ENCODE measurements around the gene PRR18. TPM values are rescaled to one million over a fixed set of nuclear protein-coding genes. Genes with fewer than 3 reads are reported as not detected.
"Not testable (repeated sequence)": the region's sequence is repeated elsewhere in the genome, so short reads cannot be mapped to it uniquely, and the experiment has no call there.

PRR18 gene
- polyA plus RNA-seq, 1 experiment, result not detected

DNA sequence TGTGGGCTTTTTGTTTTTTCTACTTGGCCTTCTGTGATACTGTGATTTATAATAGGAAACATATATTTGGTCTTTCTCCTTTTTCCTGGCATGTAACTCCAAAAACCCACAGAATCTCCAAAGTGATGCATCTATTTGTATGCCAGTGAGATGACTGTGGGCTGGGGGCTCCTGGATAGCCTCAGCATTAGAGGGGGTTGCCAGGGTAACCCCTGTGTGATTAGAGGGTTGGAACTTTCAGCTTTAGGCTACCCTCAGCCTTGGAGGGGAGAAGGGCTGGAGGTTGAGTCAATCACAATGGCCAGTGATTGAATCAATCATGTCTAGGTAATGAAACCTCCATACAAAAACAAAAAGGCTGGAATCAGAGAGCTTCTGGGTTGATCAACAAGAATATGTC, 44.7 kb upstream of the PRR18 start:
- POLR2A ChIA-PET, result no interaction called here
- Histone ChIP-seq H3K4me3 (ENCODE audit: low read depth, low read length) (no peak overlapping the region), H3K27me3 (ENCODE audit: control insufficient read depth, insufficient read depth, low read length) (peaks cover 4% of the 10 kb centered on the region), H3K36me3 (ENCODE audit: control insufficient read depth, insufficient read depth, low read length) (no peaks in the 10 kb centered on the region)
- TF ChIP-seq, protein P1, sequence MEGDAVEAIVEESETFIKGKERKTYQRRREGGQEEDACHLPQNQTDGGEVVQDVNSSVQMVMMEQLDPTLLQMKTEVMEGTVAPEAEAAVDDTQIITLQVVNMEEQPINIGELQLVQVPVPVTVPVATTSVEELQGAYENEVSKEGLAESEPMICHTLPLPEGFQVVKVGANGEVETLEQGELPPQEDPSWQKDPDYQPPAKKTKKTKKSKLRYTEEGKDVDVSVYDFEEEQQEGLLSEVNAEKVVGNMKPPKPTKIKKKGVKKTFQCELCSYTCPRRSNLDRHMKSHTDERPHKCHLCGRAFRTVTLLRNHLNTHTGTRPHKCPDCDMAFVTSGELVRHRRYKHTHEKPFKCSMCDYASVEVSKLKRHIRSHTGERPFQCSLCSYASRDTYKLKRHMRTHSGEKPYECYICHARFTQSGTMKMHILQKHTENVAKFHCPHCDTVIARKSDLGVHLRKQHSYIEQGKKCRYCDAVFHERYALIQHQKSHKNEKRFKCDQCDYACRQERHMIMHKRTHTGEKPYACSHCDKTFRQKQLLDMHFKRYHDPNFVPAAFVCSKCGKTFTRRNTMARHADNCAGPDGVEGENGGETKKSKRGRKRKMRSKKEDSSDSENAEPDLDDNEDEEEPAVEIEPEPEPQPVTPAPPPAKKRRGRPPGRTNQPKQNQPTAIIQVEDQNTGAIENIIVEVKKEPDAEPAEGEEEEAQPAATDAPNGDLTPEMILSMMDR (IDR thresholded peaks at IDR 0.05; ENCODE audit: insufficient read depth, low read depth, low read length), result no peak
- DNase-seq (ENCODE audit: low read depth), result no peak
- CTCF ChIA-PET, result no interaction called here

DNA sequence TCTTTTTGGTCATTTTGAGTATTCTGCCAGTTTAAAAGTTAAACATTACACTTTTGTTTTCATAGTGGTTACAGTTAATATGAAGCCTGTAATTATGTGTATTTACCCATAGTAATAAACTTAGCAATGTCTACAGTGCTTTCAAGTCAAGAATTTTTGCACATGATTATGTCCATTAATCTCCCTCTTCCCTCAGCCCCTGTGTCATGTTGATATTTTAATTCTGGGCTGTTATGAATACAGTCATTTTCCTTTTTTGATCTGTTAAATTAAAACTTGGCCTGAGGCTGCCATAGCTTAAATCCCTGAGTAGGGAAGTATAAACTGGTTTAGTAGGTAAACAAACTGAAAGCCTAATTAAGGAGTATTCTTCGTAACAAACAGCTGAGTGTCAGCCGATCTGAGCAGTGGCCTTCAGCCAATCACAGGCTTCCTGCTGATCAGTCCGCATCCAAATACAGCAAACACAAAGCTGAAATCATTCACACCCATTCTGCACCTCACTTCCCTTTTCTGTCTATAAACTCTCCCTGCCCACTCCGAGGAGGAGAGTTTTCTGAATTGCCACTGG, 43.6 kb upstream of the PRR18 start:
- ChIA-PET CTCF (no interaction called here), POLR2A (no interaction called here)
- TF ChIP-seq, protein P1 (IDR thresholded peaks at IDR 0.05; ENCODE audit: insufficient read depth, low read depth, low read length), result no peak
- Histone ChIP-seq H3K4me3 (ENCODE audit: low read depth, low read length) (no peak overlapping the region), H3K36me3 (ENCODE audit: control insufficient read depth, insufficient read depth, low read length) (no peaks in the 10 kb centered on the region), H3K27me3 (ENCODE audit: control insufficient read depth, insufficient read depth, low read length) (peaks cover 4% of the 10 kb centered on the region)
- no peak for DNase-seq (ENCODE audit: low read depth)

DNA sequence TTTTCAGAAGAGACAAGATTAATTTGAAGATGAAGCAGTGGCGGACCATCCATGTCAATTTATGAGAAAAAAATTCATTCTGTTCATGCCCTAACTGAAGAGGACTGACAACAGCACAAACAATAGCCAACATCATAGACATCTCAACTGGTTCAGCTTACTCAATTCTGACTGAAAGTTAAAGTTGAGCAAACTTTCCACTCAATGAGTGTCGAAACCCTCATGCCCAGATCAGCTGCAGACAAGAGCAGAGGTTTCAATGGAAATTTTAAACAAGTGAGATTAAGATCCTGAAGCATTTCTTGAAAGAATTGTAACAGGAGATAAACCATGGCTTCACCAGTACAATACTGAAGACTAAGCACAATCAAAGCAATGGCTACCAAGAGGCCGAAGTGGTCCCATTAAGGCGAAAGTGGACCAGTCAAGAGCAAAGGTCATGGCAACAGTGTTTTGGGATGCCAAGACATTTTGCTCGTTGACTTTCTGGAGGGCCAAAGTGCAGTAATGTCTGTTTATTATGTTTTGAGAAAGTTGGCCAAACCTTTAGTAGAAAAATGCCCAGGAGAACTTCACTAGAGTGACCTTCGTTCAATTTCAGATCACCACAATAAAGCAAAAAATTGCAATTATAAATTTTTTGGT, 40.2 kb upstream of the PRR18 start:
- CTCF ChIA-PET, result no interaction called here
- TF ChIP-seq, protein P1 (IDR thresholded peaks at IDR 0.05; ENCODE audit: insufficient read depth, low read depth, low read length), result no peak
- H3K36me3 ChIP-seq (ENCODE audit: control insufficient read depth, insufficient read depth, low read length), result no peaks in the 10 kb centered on the region
- H3K27me3 ChIP-seq (ENCODE audit: control insufficient read depth, insufficient read depth, low read length), result no peaks in the 10 kb centered on the region
- POLR2A ChIA-PET, result no interaction called here
- H3K4me3 ChIP-seq (ENCODE audit: low read depth, low read length), result no peak overlapping the region
- DNase-seq (ENCODE audit: low read depth), result no peak

DNA sequence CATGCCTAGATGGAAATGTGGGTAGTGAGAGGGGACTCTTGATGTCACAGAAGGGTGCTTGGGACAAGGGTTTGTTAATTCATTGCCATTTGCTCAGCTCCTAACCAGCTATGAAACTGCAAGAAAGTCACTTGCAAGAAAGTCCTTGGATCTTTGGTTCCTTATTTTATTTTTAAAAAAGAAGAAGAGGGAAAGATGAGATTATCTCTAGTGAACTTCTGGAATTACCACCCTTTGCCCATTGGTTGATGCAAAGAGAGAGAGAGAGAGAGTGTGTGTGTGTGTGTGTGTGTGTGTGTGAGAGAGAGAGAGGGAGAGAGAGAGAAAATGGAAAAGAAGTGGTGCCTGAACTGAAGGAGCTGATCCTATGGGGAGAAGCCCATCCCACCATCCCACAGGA, 38.8 kb upstream of the PRR18 start:
- CTCF ChIA-PET, result interaction anchor here (0.8 to 1.0 kb wide), 2 partner anchors 35 to 53 kb away, joined by 3 to 4 read pairs; no protein-coding TSS in a partner anchor
- Histone ChIP-seq H3K27me3 (ENCODE audit: control insufficient read depth, insufficient read depth, low read length) (no peaks in the 10 kb centered on the region), H3K36me3 (ENCODE audit: control insufficient read depth, insufficient read depth, low read length) (no peaks in the 10 kb centered on the region), H3K4me3 (ENCODE audit: low read depth, low read length) (no peak overlapping the region)
- no peak for DNase-seq (ENCODE audit: low read depth)
- POLR2A ChIA-PET, result interaction anchor here (0.6 kb wide), 2 partner anchors 17 to 71 kb away, joined by 3 to 5 read pairs; no protein-coding TSS in a partner anchor
- TF ChIP-seq, protein P1 (IDR thresholded peaks at IDR 0.05; ENCODE audit: insufficient read depth, low read depth, low read length), result no peak

DNA sequence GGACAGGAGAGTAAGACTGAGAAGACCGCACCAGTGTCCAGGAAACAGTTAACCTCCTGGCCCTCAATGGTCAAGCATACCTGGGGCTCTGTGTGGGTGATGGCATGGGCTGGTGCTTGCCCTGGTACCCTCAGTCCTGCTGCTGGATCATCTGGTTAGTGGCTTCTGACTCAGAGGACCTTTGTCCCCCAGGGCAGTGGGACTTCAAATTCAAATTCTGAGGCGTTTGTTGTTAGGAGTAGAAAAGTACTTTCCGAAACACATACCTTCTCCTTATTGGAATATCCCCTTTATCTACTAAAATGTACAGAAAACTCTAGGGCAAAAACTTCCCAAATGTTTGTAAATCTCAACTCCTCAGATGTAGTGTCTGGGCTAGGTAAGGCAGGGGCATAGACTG, 38.3 kb upstream of the PRR18 start:
- CTCF ChIA-PET, result interaction anchor here (0.8 kb wide), 1 partner anchor 54 kb away, joined by 4 read pairs; no protein-coding TSS in a partner anchor
- Histone ChIP-seq H3K27me3 (ENCODE audit: control insufficient read depth, insufficient read depth, low read length) (no peaks in the 10 kb centered on the region), H3K4me3 (ENCODE audit: low read depth, low read length) (no peak overlapping the region), H3K36me3 (ENCODE audit: control insufficient read depth, insufficient read depth, low read length) (no peaks in the 10 kb centered on the region)
- TF ChIP-seq, protein P1 (IDR thresholded peaks at IDR 0.05; ENCODE audit: insufficient read depth, low read depth, low read length), result no peak
- DNase-seq (ENCODE audit: low read depth), result no peak
- POLR2A ChIA-PET, result no interaction called here

DNA sequence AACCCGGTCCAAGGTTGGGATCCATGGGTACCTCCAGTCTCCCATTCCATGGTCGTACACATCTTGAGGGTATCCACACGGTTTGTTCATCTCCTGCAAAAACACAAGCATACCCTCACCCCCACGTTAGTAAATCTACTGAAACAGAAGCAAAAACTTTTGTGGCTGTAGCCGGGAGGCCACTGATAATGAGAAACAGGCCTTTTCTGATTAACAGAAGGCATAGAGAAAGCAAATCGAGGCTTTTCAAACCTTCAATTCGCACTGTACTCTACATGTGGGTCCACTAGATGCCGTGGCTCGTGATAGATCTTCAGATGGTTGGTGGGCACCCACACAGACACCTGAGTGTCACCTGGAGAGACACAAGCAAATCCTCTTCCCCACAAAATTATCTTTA, 37.5 kb upstream of the PRR18 start:
- H3K4me3 ChIP-seq (ENCODE audit: low read depth, low read length); CTCF ChIA-PET; H3K36me3 ChIP-seq (ENCODE audit: control insufficient read depth, insufficient read depth, low read length); POLR2A ChIA-PET; H3K27me3 ChIP-seq (ENCODE audit: control insufficient read depth, insufficient read depth, low read length); DNase-seq (ENCODE audit: low read depth): not testable (repeated sequence)

DNA sequence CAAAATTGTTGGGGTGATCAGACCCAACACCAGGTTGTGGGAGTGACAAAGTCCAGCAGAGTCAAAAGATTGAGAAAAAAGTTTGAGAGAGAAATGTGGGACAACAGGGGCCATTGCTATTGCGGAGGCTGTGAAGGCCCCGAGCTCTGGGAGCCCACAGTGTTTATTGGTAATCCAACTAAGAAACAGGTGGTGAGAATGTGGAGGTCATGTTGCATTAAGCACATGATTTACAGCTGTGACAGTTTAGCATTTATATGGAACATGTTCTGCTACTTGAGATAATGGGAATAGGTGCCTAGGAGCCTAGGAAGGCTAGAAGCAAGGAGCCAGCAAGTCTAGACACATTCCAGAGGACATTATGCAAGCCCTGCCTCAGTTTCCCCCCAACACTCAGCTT, 36.7 kb upstream of the PRR18 start:
- H3K36me3 ChIP-seq (ENCODE audit: control insufficient read depth, insufficient read depth, low read length); POLR2A ChIA-PET; DNase-seq (ENCODE audit: low read depth); H3K27me3 ChIP-seq (ENCODE audit: control insufficient read depth, insufficient read depth, low read length); H3K4me3 ChIP-seq (ENCODE audit: low read depth, low read length); CTCF ChIA-PET: not testable (repeated sequence)

Measured in BJ (cell line).